ENCODE measurements around the gene ATP5F1C. TPM values are rescaled to one million over a fixed set of nuclear protein-coding genes. Genes with fewer than 3 reads are reported as not detected.

The ATP5F1C gene
- total and polyA plus RNA-seq, 2 donors (not counting 1 experiment from before 2014, with no cell fraction given), result 114 to 116 TPM

DNA sequence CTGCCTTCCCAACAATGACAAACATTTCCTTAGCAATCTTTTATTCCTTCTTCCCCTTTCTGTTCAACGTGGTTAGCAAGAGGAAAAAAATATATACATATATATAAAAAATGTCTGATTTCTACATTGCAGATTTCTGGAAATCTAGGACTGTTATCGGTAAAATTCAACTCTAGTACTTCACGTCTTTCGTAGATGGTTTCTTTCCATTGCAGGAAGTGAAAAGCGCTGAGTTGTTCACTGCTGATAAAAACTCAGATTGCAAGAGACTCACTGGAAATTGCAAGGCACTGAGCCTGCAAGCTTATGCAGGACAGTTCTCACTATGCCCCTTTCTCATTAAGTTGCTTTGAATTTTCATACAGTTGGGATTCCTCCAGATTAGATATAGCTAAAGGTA, 24.0 kb upstream of the ATP5F1C start:
- Mint-ChIP-seq H3K4me3 (no peak overlapping the region), H3K27ac (no peak overlapping the region), H3K9me3 (ENCODE audit: insufficient read depth) (no peaks in the 10 kb centered on the region), H3K27me3 (no peaks in the 10 kb centered on the region), H3K4me1 (no peaks in the 10 kb centered on the region)
- ATAC-seq (ENCODE audit: low read depth), result no peak
- H3K27me3 ChIP-seq (replicated peaks in 1 of 4; ENCODE audit: control extremely low read depth in 1 of 4, control insufficient read depth in 3 of 4, insufficient read depth in 4 of 4, low read length in 3 of 4), result no peaks in the 10 kb centered on the region
- no peak overlapping the region for H3K4me2 ChIP-seq (replicated peaks; ENCODE audit: low read depth, low read length, poor library complexity, severe bottlenecking)
- H3K79me2 ChIP-seq (ENCODE audit: control insufficient read depth, insufficient read depth, low read length), result no peaks in the 10 kb centered on the region
- H4K20me1 ChIP-seq (ENCODE audit: control insufficient read depth, insufficient read depth, low read length, poor library complexity, severe bottlenecking), result no peaks in the 10 kb centered on the region
- H2AFZ ChIP-seq (ENCODE audit: insufficient read depth, low read depth, low read length, poor library complexity, severe bottlenecking), result no peak overlapping the region
- H3K4me3 ChIP-seq (ENCODE audit: control extremely low read depth in 1 of 5, extremely low read depth in 1 of 5, insufficient read depth in 1 of 5, low read depth in 2 of 5, low read length in 4 of 5), result no peak overlapping the region
- intact Hi-C loops (cut with micrococcal nuclease), result no loop called here
- TF ChIP-seq, protein P1, sequence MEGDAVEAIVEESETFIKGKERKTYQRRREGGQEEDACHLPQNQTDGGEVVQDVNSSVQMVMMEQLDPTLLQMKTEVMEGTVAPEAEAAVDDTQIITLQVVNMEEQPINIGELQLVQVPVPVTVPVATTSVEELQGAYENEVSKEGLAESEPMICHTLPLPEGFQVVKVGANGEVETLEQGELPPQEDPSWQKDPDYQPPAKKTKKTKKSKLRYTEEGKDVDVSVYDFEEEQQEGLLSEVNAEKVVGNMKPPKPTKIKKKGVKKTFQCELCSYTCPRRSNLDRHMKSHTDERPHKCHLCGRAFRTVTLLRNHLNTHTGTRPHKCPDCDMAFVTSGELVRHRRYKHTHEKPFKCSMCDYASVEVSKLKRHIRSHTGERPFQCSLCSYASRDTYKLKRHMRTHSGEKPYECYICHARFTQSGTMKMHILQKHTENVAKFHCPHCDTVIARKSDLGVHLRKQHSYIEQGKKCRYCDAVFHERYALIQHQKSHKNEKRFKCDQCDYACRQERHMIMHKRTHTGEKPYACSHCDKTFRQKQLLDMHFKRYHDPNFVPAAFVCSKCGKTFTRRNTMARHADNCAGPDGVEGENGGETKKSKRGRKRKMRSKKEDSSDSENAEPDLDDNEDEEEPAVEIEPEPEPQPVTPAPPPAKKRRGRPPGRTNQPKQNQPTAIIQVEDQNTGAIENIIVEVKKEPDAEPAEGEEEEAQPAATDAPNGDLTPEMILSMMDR (IDR thresholded peaks at IDR 0.05), result no peak
- TF ChIP-seq EZH2 (IDR thresholded peaks at IDR 0.05; ENCODE audit: borderline replicate concordance, insufficient read depth, low read depth, low read length, poor library complexity, severe bottlenecking), result no peak
- no peak overlapping the region for H3K9ac ChIP-seq (ENCODE audit: low read length)
- ChIA-PET CTCF (no interaction called here), POLR2A (no interaction called here)
- no peaks in the 10 kb centered on the region for H3K4me1 ChIP-seq (ENCODE audit: control insufficient read depth in 2 of 2, insufficient read depth in 2 of 2, low read length in 2 of 2)
- DNase-seq, result no peak
- no peaks in the 10 kb centered on the region for H3K9me3 ChIP-seq (ENCODE audit: control extremely low read depth in 1 of 3, control insufficient read depth in 2 of 3, insufficient read depth in 1 of 3, low read length in 2 of 3)
- H3K36me3 ChIP-seq (replicated peaks in 1 of 2; ENCODE audit: control extremely low read depth in 1 of 2, control insufficient read depth in 1 of 2, extremely low read depth in 1 of 2, insufficient read depth in 2 of 2, low read length in 1 of 2), result peaks cover 15 to 73% of the 10 kb centered on the region in 2 experiments
- H3K27ac ChIP-seq (ENCODE audit: low read length in 2 of 2), result no peak overlapping the region
- 48% methylated on average over 4 of the region's 5 CpGs for WGBS (ENCODE audit: insufficient coverage)

DNA sequence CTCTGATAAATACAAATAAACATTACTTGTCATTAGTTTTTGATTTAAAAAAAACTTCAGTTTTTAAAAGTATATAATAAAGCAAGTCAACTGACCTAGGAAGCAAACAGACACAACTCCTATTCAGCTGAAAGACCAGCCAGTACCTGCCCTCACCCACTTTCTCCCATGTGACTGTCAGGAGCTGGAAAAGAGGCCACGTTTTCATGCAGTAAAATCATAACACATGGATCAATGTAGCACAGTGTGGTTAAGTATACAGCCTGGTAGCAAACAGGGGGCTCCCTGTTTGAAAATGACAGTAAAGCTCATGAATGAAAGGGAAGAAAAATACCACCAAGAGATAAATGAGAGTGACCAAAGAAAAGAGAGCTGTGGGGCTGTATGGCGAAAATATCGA, 21.7 kb upstream of the ATP5F1C start:
- Histone ChIP-seq H3K79me2 (ENCODE audit: control insufficient read depth, insufficient read depth, low read length) (no peaks in the 10 kb centered on the region), H2AFZ (ENCODE audit: insufficient read depth, low read depth, low read length, poor library complexity, severe bottlenecking) (no peak overlapping the region), H3K36me3 (replicated peaks in 1 of 2; ENCODE audit: control extremely low read depth in 1 of 2, control insufficient read depth in 1 of 2, extremely low read depth in 1 of 2, insufficient read depth in 2 of 2, low read length in 1 of 2) (peaks cover 11 to 67% of the 10 kb centered on the region in 2 experiments), H3K27ac (ENCODE audit: low read length in 2 of 2) (no peak overlapping the region), H3K4me1 (ENCODE audit: control insufficient read depth in 2 of 2, insufficient read depth in 2 of 2, low read length in 2 of 2) (no peaks in the 10 kb centered on the region), H3K9me3 (ENCODE audit: control extremely low read depth in 1 of 3, control insufficient read depth in 2 of 3, insufficient read depth in 1 of 3, low read length in 2 of 3) (no peaks in the 10 kb centered on the region), H3K4me2 (replicated peaks; ENCODE audit: low read depth, low read length, poor library complexity, severe bottlenecking) (no peak overlapping the region), H3K9ac (ENCODE audit: low read length) (no peak overlapping the region), H3K27me3 (replicated peaks in 1 of 4; ENCODE audit: control extremely low read depth in 1 of 4, control insufficient read depth in 3 of 4, insufficient read depth in 4 of 4, low read length in 3 of 4) (no peaks in the 10 kb centered on the region), H3K4me3 (ENCODE audit: control extremely low read depth in 1 of 5, extremely low read depth in 1 of 5, insufficient read depth in 1 of 5, low read depth in 2 of 5, low read length in 4 of 5) (no peak overlapping the region), H4K20me1 (ENCODE audit: control insufficient read depth, insufficient read depth, low read length, poor library complexity, severe bottlenecking) (no peaks in the 10 kb centered on the region)
- Mint-ChIP-seq H3K4me1 (no peaks in the 10 kb centered on the region), H3K27ac (no peak overlapping the region), H3K9me3 (ENCODE audit: insufficient read depth) (no peaks in the 10 kb centered on the region), H3K27me3 (no peaks in the 10 kb centered on the region), H3K4me3 (no peak overlapping the region)
- CTCF ChIA-PET, result no interaction called here
- WGBS (ENCODE audit: insufficient coverage), result no CpG with 5 or more reads among the region's 3 CpGs
- no peak for DNase-seq
- intact Hi-C loops (cut with micrococcal nuclease), result no loop called here
- POLR2A ChIA-PET, result no interaction called here
- TF ChIP-seq, protein P1 (IDR thresholded peaks at IDR 0.05), result no peak
- no peak for TF ChIP-seq EZH2 (IDR thresholded peaks at IDR 0.05; ENCODE audit: borderline replicate concordance, insufficient read depth, low read depth, low read length, poor library complexity, severe bottlenecking)
- no peak for ATAC-seq (ENCODE audit: low read depth)
